ENCODE results near the gene TMEM127. TPM values are rescaled to one million over a fixed set of nuclear protein-coding genes. Genes with fewer than 3 reads are reported as not detected.

TMEM127 gene
- total RNA-seq, 1 experiment from 2014 or later: 31.5 TPM

- POLR2A ChIA-PET: interaction anchor here (0.7 to 2.1 kb wide), 6 partner anchors 36 to 292 kb away, joined by 3 to 19 read pairs (median 6); partner anchors contain the start of gene SNRNP200
- intact Hi-C loops (cut with micrococcal nuclease): no loop called here
Observed at GRCh38 chr2:96205888-96206287, 59.9 kb downstream of the TMEM127 start.

GRCh38 chr2:96204836-96205624, 60.8 kb downstream of the TMEM127 start:
- Mint-ChIP-seq H3K27ac (ENCODE audit: low read depth, unreplicated experiment) (peak overlapping the region; percentile 65), H3K4me3 (ENCODE audit: unreplicated experiment) (peak overlapping the region; percentile 59), H3K9me3 (ENCODE audit: unreplicated experiment) (no peaks in the 10 kb centered on the region), H3K4me1 (ENCODE audit: insufficient read depth, unreplicated experiment) (peaks cover 46% of the 10 kb centered on the region), H3K36me3 (ENCODE audit: insufficient read depth, unreplicated experiment) (peaks cover 15% of the 10 kb centered on the region), H3K27me3 (ENCODE audit: insufficient read depth, unreplicated experiment) (no peaks in the 10 kb centered on the region)
- TF ChIP-seq CTCF (IDR thresholded peaks at IDR 0.05; ENCODE audit: unreplicated experiment): no peak
- intact Hi-C loops (cut with micrococcal nuclease): no loop called here
- no TSS peak for BruUV-seq (replicated peaks)
- ChIA-PET CTCF (interaction anchor here (0.6 to 2.5 kb wide), 6 partner anchors 31 to 932 kb away, joined by 3 to 9 read pairs (median 4); no protein-coding TSS in a partner anchor), POLR2A (interaction anchor here (0.7 to 2.1 kb wide), 8 partner anchors 30 to 329 kb away, joined by 3 to 19 read pairs (median 4); partner anchors contain the start of gene SNRNP200)
- DNase-seq (ENCODE audit: unreplicated experiment): peak; percentile 7

More at GRCh38 chr2:96205888-96206287, 59.9 kb downstream of the TMEM127 start:
- DNase-seq (ENCODE audit: unreplicated experiment): peak; percentile 26
- no peak overlapping the region for H3K27ac Mint-ChIP-seq (ENCODE audit: low read depth, unreplicated experiment)
- BruUV-seq (replicated peaks): no TSS peak
- H3K4me1 Mint-ChIP-seq (ENCODE audit: insufficient read depth, unreplicated experiment): peaks cover 44% of the 10 kb centered on the region
- TF ChIP-seq CTCF (IDR thresholded peaks at IDR 0.05; ENCODE audit: unreplicated experiment): no peak
- CTCF ChIA-PET: interaction anchor here (0.6 to 2.5 kb wide), 5 partner anchors 32 to 933 kb away, joined by 3 to 9 read pairs (median 4); no protein-coding TSS in a partner anchor
- H3K4me3 Mint-ChIP-seq (ENCODE audit: unreplicated experiment): peak overlapping the region; percentile 59
- no peaks in the 10 kb centered on the region for H3K9me3 Mint-ChIP-seq (ENCODE audit: unreplicated experiment)
- no peaks in the 10 kb centered on the region for H3K27me3 Mint-ChIP-seq (ENCODE audit: insufficient read depth, unreplicated experiment)
- H3K36me3 Mint-ChIP-seq (ENCODE audit: insufficient read depth, unreplicated experiment): peaks cover 15% of the 10 kb centered on the region

- no peak overlapping the region for H3K27ac Mint-ChIP-seq (ENCODE audit: low read depth, unreplicated experiment)
- H3K4me1 Mint-ChIP-seq (ENCODE audit: insufficient read depth, unreplicated experiment): peaks cover 38% of the 10 kb centered on the region
- DNase-seq (ENCODE audit: unreplicated experiment): no peak
Observed at GRCh38 chr2:96203130-96204028, 62.4 kb downstream of the TMEM127 start.

More at GRCh38 chr2:96203130-96204028, 62.4 kb downstream of the TMEM127 start:
- Mint-ChIP-seq H3K9me3 (ENCODE audit: unreplicated experiment) (no peaks in the 10 kb centered on the region), H3K4me3 (ENCODE audit: unreplicated experiment) (no peak overlapping the region), H3K36me3 (ENCODE audit: insufficient read depth, unreplicated experiment) (peaks cover 15% of the 10 kb centered on the region), H3K27me3 (ENCODE audit: insufficient read depth, unreplicated experiment) (no peaks in the 10 kb centered on the region)
- no TSS peak for BruUV-seq (replicated peaks)
- intact Hi-C loops (cut with micrococcal nuclease): no loop called here
- ChIA-PET POLR2A (interaction anchor here (0.7 to 1.1 kb wide), 2 partner anchors 64 to 70 kb away, joined by 3 read pairs; no protein-coding TSS in a partner anchor), CTCF (interaction anchor here (0.6 to 4.8 kb wide), 6 partner anchors 8 to 599 kb away, joined by 3 to 37 read pairs (median 6); no protein-coding TSS in a partner anchor)
- no peak for TF ChIP-seq CTCF (IDR thresholded peaks at IDR 0.05; ENCODE audit: unreplicated experiment)

All from MCF 10A (cell line).